DMS153 (cell line): Measurements from ENCODE around the gene NPNT.
"Not testable (repeated sequence)": the region's sequence is repeated elsewhere in the genome, so short reads cannot be mapped to it uniquely, and the experiment has no call there.

Experiments used
- DNase-seq: peaks from one replicate; lab custom pipeline; 2025; lab: John Stamatoyannopoulos, UW

NPNT gene

GRCh38 chr4:105894660-105895582, at the start of gene NPNT:
Gene NPNT (plus strand): TSS chr4:105895471. CDS start chr4:105895653, 182 bp downstream.
- no peak for DNase-seq

- DNase-seq: no peak
Observed at GRCh38 chr4:105845559-105845958, 49.7 kb upstream of the NPNT start.

GRCh38 chr4:105848359-105848758, 46.9 kb upstream of the NPNT start:
- DNase-seq: not testable (repeated sequence)

- DNase-seq: no peak
Observed at GRCh38 chr4:105851196-105851595, 44.1 kb upstream of the NPNT start.

- not testable (repeated sequence) for DNase-seq
Observed at GRCh38 chr4:105852230-105852629, 43.0 kb upstream of the NPNT start.

GRCh38 chr4:105858466-105859040, 36.7 kb upstream of the NPNT start:
- DNase-seq: no peak

- no peak for DNase-seq
Observed at GRCh38 chr4:105859233-105859632, 36.0 kb upstream of the NPNT start.

- DNase-seq: no peak
Observed at GRCh38 chr4:105870963-105871362, 24.3 kb upstream of the NPNT start.

GRCh38 chr4:105871997-105872396, 23.3 kb upstream of the NPNT start:
- DNase-seq: no peak

GRCh38 chr4:105875233-105875632, 20.0 kb upstream of the NPNT start:
- DNase-seq: no peak

- DNase-seq: no peak
Observed at GRCh38 chr4:105878668-105879067, 16.6 kb upstream of the NPNT start.

GRCh38 chr4:105887508-105887907, 7.8 kb upstream of the NPNT start:
- no peak for DNase-seq

GRCh38 chr4:105895583-105896460, 551 bp downstream of the NPNT start:
- no peak for DNase-seq

GRCh38 chr4:105896461-105896942, 1.2 kb downstream of the NPNT start:
- DNase-seq: no peak

GRCh38 chr4:105896984-105897775, 1.9 kb downstream of the NPNT start:
- DNase-seq: no peak

GRCh38 chr4:105900541-105900940, 5.3 kb downstream of the NPNT start:
- DNase-seq: no peak

GRCh38 chr4:105902550-105903262, 7.4 kb downstream of the NPNT start:
- DNase-seq: no peak

- no peak for DNase-seq
Observed at GRCh38 chr4:105909787-105910281, 14.6 kb downstream of the NPNT start.

- DNase-seq: no peak
Observed at GRCh38 chr4:105911426-105911825, 16.2 kb downstream of the NPNT start.

- no peak for DNase-seq
Observed at GRCh38 chr4:105912633-105913032, 17.4 kb downstream of the NPNT start.
